B cell (primary cell): ENCODE data around the gene FBXO27. TPM values are rescaled to one million over a fixed set of nuclear protein-coding genes. Genes with fewer than 3 reads are reported as not detected.
"Not testable (repeated sequence)": the region's sequence is repeated elsewhere in the genome, so short reads cannot be mapped to it uniquely, and the experiment has no call there.

ENCODE experiments used
- ATAC-seq: fragments of 200-7000 bp; cut with Tn5 transposase; one replicate; pipeline ENCODE4 v1.10.0; 2021; ENCODE audit warnings: low read depth, mild to moderate bottlenecking, moderate number of reproducible peaks, moderate library complexity
- CTCF ChIA-PET: fragments of 350-600 bp; sonication (Branson Sonifier 250); formaldehyde crosslinking; loops from one replicate; lab custom pipeline; 2021; ENCODE audit warnings: antibody characterized with exemption, inconsistent platforms; lab: Charles Lee
- POLR2A ChIA-PET: fragments of 350-600 bp; sonication (Branson Sonifier 250); formaldehyde crosslinking; loops from one replicate; lab custom pipeline; 2021; ENCODE audit warnings: antibody characterized with exemption; lab: Charles Lee
- DNase-seq: peaks from one replicate; pipeline ENCODE4 v3.0.0; 2013
- H2AFZ ChIP-seq: 2 replicates; pipeline ENCODE4 v1.6.1; 2012; ENCODE audit warnings: mild to moderate bottlenecking, low read depth, low read length; ENCODE audit not compliant: insufficient read depth, poor library complexity, severe bottlenecking
- H3K27ac ChIP-seq, 2 donors: 1 replicate in 1 of 2; 2 replicates in 1 of 2; pipeline ENCODE4 v1.5.1; 2012 to 2013; ENCODE audit warnings: low read length in 2 of 2, mild to moderate bottlenecking in 2 of 2, moderate library complexity in 1 of 2
- H3K27me3 ChIP-seq, 4 experiments: fragments of 200-600 bp in 1 of 4; sonication (generic) in 1 of 4; replicated peaks in 1 of 4; 1 replicate in 2 of 4; 2 replicates in 2 of 4; pipeline versions ENCODE4 v1.6.1 to v1.7.0; 2013 to 2016; ENCODE audit warnings: low read length in 3 of 4, mild to moderate bottlenecking in 2 of 4, mixed read lengths in 1 of 4, moderate library complexity in 1 of 4; ENCODE audit not compliant: insufficient read depth in 4 of 4, control insufficient read depth in 3 of 4; ENCODE audit errors: control extremely low read depth in 1 of 4
- H3K36me3 ChIP-seq, 2 experiments: replicated peaks in 1 of 2; 1 replicate in 1 of 2; 2 replicates in 1 of 2; pipeline versions ENCODE4 v1.6.1 to v1.7.1; 2013; ENCODE audit warnings: low read length in 1 of 2; ENCODE audit not compliant: insufficient read depth in 2 of 2, control insufficient read depth in 1 of 2; ENCODE audit errors: control extremely low read depth in 1 of 2, extremely low read depth in 1 of 2
- H3K4me1 ChIP-seq, 2 donors: fragments of 200-600 bp in 1 of 2; sonication (generic) in 1 of 2; 1 replicate in 1 of 2; 2 replicates in 1 of 2; pipeline versions ENCODE4 v1.5.1 to v1.6.1; 2013 to 2017; ENCODE audit warnings: low read length in 2 of 2; ENCODE audit not compliant: control insufficient read depth in 2 of 2, insufficient read depth in 2 of 2
- H3K4me2 ChIP-seq: replicated peaks from 2 replicates; pipeline ENCODE3; 2012; ENCODE audit warnings: mild to moderate bottlenecking, low read depth, low read length; ENCODE audit not compliant: poor library complexity, severe bottlenecking
- H3K4me3 ChIP-seq, 5 experiments: fragments of 200-600 bp in 1 of 5; sonication (generic) in 1 of 5; 1 replicate in 3 of 5; 2 replicates in 2 of 5; pipeline versions ENCODE4 v1.5.1 to v1.7.0; 2011 to 2016; ENCODE audit warnings: low read length in 4 of 5, mild to moderate bottlenecking in 4 of 5, low read depth in 2 of 5, control low read depth in 1 of 5, moderate library complexity in 1 of 5; ENCODE audit not compliant: insufficient read depth in 1 of 5; ENCODE audit errors: control extremely low read depth in 1 of 5, extremely low read depth in 1 of 5
- H3K79me2 ChIP-seq: fragments of 200-600 bp; sonication (generic); one replicate; pipeline ENCODE4 v1.6.0; 2016; ENCODE audit warnings: low read length; ENCODE audit not compliant: control insufficient read depth, insufficient read depth
- H3K9ac ChIP-seq: fragments of 200-600 bp; sonication (generic); 2 replicates; pipeline ENCODE4 v1.6.1; 2017; ENCODE audit warnings: mild to moderate bottlenecking, low read length, moderate library complexity
- H3K9me3 ChIP-seq, 3 donors: one replicate each; pipeline versions ENCODE4 v1.6.1 to v1.7.1; 2013; ENCODE audit warnings: low read length in 2 of 3; ENCODE audit not compliant: control insufficient read depth in 2 of 3, insufficient read depth in 1 of 3; ENCODE audit errors: control extremely low read depth in 1 of 3
- H4K20me1 ChIP-seq: 2 replicates; pipeline ENCODE4 v1.6.0; 2012; ENCODE audit warnings: mild to moderate bottlenecking, low read length; ENCODE audit not compliant: insufficient read depth, control insufficient read depth, poor library complexity, severe bottlenecking
- H3K27ac Mint-ChIP-seq: one replicate; pipeline ENCODE4 v1.8.0; 2021; ENCODE audit warnings: mixed read lengths
- H3K27me3 Mint-ChIP-seq: one replicate; pipeline ENCODE4 v1.8.0; 2021; ENCODE audit warnings: mixed read lengths
- H3K4me1 Mint-ChIP-seq: one replicate; pipeline ENCODE4 v1.8.0; 2021; ENCODE audit warnings: mixed read lengths
- H3K4me3 Mint-ChIP-seq: one replicate; pipeline ENCODE4 v1.8.0; 2021; ENCODE audit warnings: mixed read lengths
- H3K9me3 Mint-ChIP-seq: one replicate; pipeline ENCODE4 v1.8.0; 2022; ENCODE audit warnings: mixed read lengths; ENCODE audit not compliant: insufficient read depth
- CTCF ChIP-seq: fragments of 200-600 bp; IDR thresholded peaks from one replicate; pipeline ENCODE4 v1.8.0; 2022; ENCODE audit warnings: antibody characterized with exemption, mild to moderate bottlenecking
- EZH2 ChIP-seq: IDR thresholded peaks from 2 replicates; pipeline ENCODE4 v1.6.1; 2012; ENCODE audit warnings: borderline replicate concordance, low read depth, mild to moderate bottlenecking, moderate library complexity, low read length; ENCODE audit not compliant: insufficient read depth, poor library complexity, severe bottlenecking
- whole genome bisulfite sequencing: methylation state at CpG from one replicate; pipeline ENCODE4 v1.1.5; 2013; ENCODE audit warnings: missing lambda C conversion rate; ENCODE audit not compliant: insufficient coverage; 5-methylcytosine and 5-hydroxymethylcytosine counted together
- intact Hi-C: fragments of 100-400 bp; cut with micrococcal nuclease; formaldehyde crosslinking; loops from one replicate; pipeline ENCODE4 v1.10.0; 2022
- polyA plus RNA-seq: library from polyadenylated mRNA; depleted of rRNA; stranded (reverse); fragments of >200 nt; gene quantifications from 2 replicates; pipeline ENCODE4 v1.2.3, GENCODE V29; 2012
- total RNA-seq, 2 donors: library from RNA; stranded (reverse); fragments of 120-200 nt in 1 of 2; gene quantifications; 1 replicate in 1 of 2; 2 replicates in 1 of 2; pipeline versions ENCODE4 v1.2.3 to v1.2.4, GENCODE V29; 2013 to 2022

FBXO27 gene
- total and polyA plus RNA-seq, 2 donors (not counting 1 experiment from before 2014, with no cell fraction given): 0.12 to 0.18 TPM

GRCh38 chr19:38989614-38990013 lies 42.7 kb downstream of the FBXO27 start:
- ATAC-seq, H3K36me3 ChIP-seq, DNase-seq, H3K9ac ChIP-seq, H3K4me3 ChIP-seq, H3K9me3 Mint-ChIP-seq, H4K20me1 ChIP-seq, H2AFZ ChIP-seq, H3K4me3 Mint-ChIP-seq, H3K27ac Mint-ChIP-seq, POLR2A ChIA-PET, H3K4me1 Mint-ChIP-seq, H3K27me3 ChIP-seq, H3K79me2 ChIP-seq, CTCF ChIA-PET, H3K4me2 ChIP-seq, H3K27ac ChIP-seq, intact Hi-C loops, H3K4me1 ChIP-seq: not testable (repeated sequence)
- peaks cover 20% of the 10 kb centered on the region for H3K27me3 Mint-ChIP-seq
- H3K9me3 ChIP-seq: peaks cover 0 to 22% (median 0%) of the 10 kb centered on the region in 3 donors
- no CpG with 5 or more reads among the region's 1 CpG for WGBS

- WGBS: 58% methylated on average over 8 of the region's 12 CpGs
Measured at GRCh38 chr19:38989066-38989605, 43.2 kb downstream of the FBXO27 start.

DNA sequence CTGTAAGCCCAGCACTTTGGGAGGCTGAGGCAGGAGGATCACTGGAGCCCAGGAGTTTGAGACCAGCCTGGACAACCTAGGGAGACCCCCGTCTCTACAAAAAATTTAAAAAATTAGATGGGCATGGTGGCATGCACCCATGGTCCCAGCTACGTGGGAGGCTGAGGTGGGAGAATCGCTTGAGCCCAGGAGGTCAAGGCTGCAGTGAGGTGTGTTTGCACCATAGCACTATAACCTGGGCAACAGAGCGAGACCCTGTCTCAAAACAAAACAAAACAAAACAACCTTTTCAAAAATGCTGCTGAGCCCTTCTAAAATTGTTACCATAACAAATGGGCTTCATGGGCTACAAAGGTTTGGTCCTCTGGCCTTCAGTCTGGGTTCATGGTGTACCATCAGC lies 43.7 kb downstream of the FBXO27 start:
- DNase-seq, H3K79me2 ChIP-seq, H3K4me1 Mint-ChIP-seq, ATAC-seq, H2AFZ ChIP-seq, intact Hi-C loops, H3K4me3 Mint-ChIP-seq, H3K4me2 ChIP-seq, CTCF ChIA-PET, H3K27ac Mint-ChIP-seq, H3K27me3 ChIP-seq, H3K9ac ChIP-seq, H3K4me1 ChIP-seq, POLR2A ChIA-PET, H3K9me3 Mint-ChIP-seq, H3K36me3 ChIP-seq, H4K20me1 ChIP-seq, H3K4me3 ChIP-seq, H3K27ac ChIP-seq: not testable (repeated sequence)
- H3K27me3 Mint-ChIP-seq: peaks cover 16% of the 10 kb centered on the region
- 94% methylated on average over 3 of the region's 4 CpGs for WGBS
- peaks cover 0 to 20% (median 0%) of the 10 kb centered on the region in 3 donors for H3K9me3 ChIP-seq

More at GRCh38 chr19:38989066-38989605, 43.2 kb downstream of the FBXO27 start:
- H3K4me2 ChIP-seq: no peak overlapping the region
- Mint-ChIP-seq H3K4me3 (no peak overlapping the region), H3K4me1 (no peaks in the 10 kb centered on the region), H3K9me3 (peaks cover 3% of the 10 kb centered on the region), H3K27me3 (peaks cover 18% of the 10 kb centered on the region), H3K27ac (no peak overlapping the region)
- no peak overlapping the region for H3K4me3 ChIP-seq
- no peaks in the 10 kb centered on the region for H3K36me3 ChIP-seq
- no peak overlapping the region for H3K27ac ChIP-seq
- no peak overlapping the region for H3K9ac ChIP-seq
- ATAC-seq (no peak), DNase-seq (no peak)
- no peaks in the 10 kb centered on the region for H3K4me1 ChIP-seq
- no peak for TF ChIP-seq EZH2
- no peak for TF ChIP-seq CTCF
- H3K27me3 ChIP-seq: peaks cover 0 to 9% (median 1%) of the 10 kb centered on the region in 4 experiments
- ChIA-PET POLR2A (no interaction called here), CTCF (no interaction called here)
- H3K79me2 ChIP-seq: no peaks in the 10 kb centered on the region
- no peaks in the 10 kb centered on the region for H4K20me1 ChIP-seq
- peak overlapping the region; percentile 10 for H2AFZ ChIP-seq
- intact Hi-C loops: no loop called here
- H3K9me3 ChIP-seq: peaks cover 0 to 20% (median 0%) of the 10 kb centered on the region in 3 donors
